GM21717 (cell line): ENCODE measurements around the gene EHD2.
"Not testable (repeated sequence)": the region's sequence is repeated elsewhere in the genome, so short reads cannot be mapped to it uniquely, and the experiment has no call there.

Source experiments
- ATAC-seq: cut with Tn5 transposase; IDR thresholded peaks from one replicate; pipeline ENCODE4 v1.9.1; 2021; ENCODE audit warnings: mild to moderate bottlenecking, moderate library complexity; ENCODE audit not compliant: unreplicated experiment

EHD2 gene

DNA sequence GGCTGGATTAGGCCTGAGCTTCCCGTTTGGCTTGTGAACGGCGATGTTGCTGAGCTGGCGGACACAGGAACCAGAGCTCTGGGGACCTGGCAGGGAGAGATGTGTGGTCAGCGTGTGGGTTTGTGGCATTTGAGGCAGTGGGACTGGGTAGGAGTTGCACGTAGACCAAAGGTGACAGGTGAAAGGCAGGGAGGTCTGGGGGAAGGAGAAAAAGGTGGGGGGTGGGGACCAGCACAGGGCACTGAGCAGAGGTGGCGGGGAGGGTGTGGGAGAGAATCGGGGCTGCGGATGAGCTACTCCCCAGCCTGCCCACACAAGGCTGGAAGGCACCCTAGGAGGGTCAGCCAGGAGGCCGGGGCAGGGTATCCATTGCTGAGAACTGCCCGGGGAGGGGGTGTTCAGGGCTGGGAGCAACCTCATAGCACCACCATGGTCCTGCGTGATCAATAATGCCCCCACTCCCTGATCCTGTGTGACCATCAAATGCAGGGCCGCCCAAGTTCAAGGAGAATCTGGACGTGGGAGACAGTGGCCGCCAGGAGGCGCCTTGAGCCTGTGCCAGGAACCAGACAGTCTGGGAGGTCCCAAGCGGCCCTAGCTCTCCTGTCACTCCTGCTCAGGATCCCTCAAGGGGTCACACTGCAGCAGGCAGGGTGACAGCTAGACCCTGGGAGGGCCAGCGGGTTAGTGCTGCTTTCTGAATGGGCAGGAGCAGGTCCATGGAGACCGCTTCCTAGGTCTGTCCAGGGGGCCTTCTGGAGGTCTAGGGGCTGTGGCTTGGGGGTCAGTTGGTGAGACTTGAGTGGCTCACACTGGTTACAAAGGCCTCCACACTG, 52.5 kb downstream of the EHD2 start:
- ATAC-seq = no peak

DNA sequence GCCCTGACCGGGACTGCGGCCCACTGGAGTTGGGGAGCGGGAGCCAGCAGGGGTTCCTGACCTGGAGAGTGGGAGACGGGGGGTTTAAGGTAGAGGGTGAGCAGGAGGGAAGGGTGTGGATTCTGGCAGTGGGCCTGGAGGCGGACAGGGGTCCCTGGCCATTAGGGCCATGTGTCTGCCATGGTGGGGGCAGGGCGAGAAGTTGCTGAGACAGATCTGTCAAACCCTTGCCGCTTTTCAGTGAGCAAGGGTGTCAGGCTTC, 53.1 kb downstream of the EHD2 start:
- ATAC-seq = no peak

DNA sequence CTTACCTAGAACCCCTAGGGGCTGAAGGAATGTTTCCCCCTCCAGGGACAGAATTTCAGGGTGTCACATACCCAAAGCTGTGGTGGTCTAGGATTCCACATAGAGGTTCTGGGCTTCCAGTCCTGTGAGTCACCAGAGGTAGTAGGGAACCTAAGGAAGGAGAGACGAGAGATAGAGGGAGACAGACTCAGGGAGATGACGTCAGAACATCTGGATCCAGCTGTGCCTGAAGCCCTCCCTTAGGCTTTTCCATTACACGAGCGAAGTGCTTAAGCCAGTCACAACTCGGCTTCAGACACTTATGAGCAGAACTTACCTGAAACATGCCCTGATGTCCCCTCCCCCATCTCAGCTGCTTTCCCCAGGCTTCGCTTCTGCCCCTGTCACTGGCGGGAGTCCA, 53.4 kb downstream of the EHD2 start:
- ATAC-seq = no peak

DNA sequence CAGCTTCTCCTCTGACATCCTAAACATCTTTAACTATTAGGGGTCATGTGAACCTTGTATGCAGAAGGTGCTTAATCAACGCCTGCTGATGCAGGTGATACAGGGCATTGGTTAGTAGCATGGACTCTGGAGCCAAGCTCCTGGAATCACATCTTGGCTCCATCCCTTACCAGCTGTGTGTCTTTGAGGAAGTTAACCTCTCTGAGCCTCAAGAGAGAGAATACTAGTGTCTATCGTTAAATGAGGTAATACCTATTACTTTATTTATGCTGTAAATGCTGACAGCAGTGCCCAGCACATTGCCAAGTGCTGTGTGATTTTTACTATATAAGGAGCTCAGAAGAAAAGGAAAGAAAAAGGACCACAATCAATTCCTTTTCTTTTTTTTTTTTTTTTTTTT, 54.1 kb downstream of the EHD2 start:
- ATAC-seq = no peak

DNA sequence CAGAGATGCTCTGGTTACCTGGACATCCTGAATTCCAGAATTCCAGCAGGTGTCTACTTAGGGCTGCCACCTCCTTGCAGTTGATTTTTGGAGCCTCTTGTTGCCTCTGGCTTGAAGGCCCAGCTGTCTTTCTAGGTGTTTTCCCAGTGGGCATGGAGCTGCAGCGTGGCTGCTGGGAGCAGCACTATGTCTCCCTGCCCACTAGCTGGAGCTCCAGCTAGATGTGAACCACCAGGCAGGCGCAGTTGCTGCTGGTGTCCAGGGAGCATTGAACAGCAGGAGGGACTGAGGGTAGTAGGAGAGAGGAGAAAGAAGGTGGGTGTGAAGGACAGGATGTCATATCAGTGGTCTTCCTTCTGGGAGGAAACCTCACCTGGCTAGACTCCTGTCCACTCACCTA, 55.4 kb downstream of the EHD2 start:
- no peak for ATAC-seq

DNA sequence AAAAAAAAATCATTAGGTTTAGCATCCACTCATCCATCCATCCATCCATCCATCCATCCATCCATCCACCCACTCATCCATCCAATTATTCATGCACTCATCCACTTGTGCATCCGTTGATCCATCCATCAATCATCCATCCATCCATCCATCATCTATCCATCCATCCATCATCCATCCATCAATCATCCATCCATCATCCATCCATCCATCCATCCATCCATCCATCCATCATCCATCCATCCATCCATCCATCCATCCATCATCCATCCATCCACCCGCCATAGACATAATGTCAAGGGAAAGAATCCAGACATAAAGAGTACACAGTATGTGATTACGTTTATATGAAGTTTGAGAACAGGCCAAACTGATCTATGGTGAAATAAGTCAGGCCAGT, 56.3 kb downstream of the EHD2 start:
- ATAC-seq = no peak

DNA sequence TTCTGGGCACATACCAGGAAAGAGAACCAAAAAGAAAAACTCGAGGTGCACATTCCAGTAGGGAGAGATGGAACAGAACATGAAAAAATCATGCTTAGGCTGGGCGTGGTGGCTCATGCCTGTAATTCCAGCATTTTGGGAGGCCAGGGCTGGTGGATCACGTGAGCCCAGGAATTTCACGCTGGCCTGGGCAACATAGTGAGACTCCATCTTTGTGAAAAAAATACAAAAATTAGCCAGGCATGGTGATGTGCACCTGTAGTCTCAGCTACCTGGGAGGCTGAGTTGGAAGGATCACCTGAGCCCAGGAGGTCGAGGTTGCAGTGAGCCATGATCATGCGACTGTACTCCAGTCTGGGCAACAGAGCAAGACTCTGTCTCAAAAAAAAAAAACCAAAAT, 58.1 kb downstream of the EHD2 start:
- not testable (repeated sequence) for ATAC-seq

DNA sequence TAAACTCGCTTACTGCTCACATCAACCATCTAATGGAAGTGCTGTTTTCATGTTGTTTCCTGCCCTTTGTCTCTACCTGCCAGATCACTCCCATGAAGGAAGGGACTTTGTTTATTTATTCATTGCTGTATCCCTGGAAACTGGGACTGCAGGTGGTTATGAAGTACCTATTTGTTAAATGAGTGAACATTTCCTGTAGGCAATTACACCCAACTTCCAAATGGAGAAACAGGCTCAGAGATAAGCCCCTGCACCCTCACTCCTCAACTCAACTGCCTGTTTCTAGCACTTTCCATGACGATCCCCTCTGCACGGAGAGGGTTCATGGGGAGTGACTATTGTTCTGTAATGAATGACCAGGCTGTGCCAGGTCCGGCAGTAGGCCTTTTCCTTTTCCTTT, 63.3 kb downstream of the EHD2 start:
- ATAC-seq = no peak

DNA sequence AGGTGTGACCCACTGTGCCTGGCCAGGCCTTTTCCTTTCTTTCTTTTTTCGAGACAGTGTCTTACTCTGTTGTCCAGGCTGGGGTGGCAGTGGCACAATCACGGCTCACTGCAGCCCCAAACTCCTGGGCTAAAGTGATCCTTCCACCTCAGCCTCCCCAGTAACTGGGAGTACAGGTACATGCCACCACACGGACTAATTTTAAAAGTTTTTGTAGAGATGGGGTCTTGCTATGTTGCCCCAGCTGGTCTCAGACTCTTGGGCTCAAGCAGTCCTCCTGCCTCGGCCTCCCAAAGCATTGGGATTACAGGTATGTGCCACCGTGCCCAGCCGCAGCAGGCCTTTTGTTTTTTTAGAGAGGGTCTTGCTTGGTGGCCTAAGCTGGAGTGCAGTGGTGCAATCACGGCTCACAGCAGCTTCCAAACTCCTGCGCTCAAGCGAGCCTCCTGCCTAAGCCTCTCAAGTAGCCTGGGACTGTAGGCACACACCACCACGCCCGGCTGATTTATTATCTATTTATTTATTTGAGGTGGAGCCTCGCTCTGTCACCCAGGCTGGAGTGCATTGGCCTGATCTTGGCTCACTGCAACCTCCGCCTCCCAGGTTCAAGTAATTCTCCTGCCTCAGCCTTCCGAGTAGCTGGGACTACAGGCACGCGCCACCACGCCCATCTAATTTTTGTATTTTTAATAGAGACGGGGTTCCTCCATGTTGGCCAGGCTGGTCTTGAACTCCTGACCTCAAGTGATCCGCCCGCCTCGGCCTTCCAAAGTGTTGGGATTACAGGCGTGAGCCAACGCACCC, 64.2 kb downstream of the EHD2 start:
- ATAC-seq = not testable (repeated sequence)

DNA sequence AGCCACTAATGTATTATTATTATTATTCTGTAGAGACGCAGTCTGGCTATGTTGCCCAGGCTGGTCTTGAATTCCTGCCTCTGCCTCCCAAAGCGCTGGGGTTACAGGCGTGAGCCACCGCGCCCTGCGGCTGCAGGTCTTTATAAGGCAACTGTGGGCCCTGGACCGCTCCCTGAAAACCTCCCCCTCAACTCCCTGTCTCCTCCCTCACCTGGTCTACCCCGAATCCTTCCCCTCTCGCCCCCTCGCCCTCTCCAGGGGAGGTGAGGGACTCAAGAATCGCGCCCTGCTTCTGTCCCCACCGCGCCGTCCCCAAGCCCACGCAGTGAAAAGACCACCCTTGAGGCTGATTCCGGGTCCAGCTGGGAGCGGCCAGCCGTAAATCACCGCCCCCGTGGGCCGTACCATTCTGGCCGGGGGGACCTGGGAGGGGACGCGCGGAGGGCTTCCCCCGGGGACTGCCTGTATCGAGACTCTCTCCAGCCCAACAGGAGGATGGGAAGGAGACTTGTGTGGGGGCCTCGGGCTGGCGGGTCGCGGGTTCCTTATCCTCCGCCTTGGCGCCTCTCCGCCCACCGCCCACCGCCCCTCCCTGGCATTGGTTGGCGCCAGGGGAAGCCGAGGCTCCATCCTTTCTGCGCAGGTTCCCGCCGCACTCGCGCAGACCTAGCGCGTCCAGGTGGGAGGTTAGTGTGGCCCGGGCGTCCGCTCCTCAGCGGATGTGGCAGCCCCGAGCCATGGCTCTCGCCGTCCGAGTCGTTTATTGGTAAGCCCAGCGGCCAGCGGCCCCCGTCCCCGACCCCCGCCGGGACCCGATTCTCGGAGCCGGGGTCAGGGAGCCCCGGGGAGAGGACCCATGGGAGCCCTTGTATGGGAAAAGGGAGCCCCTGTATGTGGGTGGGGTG, 65.1 kb downstream of the EHD2 start, which contains the start of gene SELENOW:
SELENOW (plus strand) TSS at position 655 of the 905 bp plus-strand sequence; CDS start at position 738, 83 bp downstream.
- peak; percentile 70 for ATAC-seq

DNA sequence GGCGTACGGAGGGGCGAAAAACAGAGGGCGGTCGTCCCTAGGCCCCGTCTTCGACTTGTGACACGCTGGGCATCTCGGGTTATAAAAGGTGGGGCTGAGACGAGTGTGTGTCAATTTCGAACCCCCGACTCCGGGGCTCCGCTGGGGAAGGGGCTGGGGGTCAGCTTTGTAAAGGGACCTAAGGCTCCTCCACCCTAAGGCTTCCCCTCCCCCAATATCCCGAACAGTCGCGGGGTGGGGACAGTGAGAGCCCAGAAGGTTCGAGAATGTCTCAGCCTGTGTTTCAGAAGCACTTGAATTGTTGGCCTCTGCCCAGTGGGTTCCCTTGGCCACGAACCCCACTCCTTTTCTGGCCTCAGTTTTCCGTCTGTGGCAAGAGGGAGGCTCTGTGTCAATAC, 65.7 kb downstream of the EHD2 start:
- no peak for ATAC-seq

DNA sequence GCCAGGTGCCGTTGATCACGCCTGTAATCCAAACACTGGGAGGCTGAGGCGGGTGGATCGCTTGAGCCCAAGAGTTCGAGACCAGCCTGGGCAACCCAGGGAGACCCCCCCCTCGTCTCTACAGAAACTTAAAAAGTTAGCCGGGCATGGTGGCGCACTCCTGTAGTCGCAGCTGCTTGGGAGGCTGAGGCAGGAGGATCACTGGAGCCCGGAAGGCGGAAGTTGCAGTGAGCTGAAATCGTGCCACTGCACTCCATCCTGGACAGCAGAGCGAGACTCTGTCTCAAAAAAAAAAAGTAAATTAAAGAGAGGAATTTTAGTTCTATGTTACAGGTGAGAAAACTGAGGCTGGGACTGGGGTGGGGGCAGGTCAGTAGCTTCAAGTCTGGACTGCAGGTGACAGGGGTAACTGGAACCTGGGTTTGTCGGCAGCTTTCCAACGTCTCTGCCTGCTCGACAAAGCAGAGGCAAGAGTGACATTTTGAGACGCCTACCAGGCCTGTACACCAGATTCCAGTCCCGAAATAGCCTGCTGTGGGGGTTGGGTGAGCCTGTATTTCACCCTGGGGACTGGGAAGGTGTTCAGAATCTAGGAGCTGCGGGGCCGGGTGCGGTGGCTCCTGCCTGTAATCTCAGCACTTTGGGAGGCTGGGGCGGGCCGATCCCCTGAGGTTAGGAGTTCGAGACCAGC, 66.4 kb downstream of the EHD2 start:
- no peak for ATAC-seq

DNA sequence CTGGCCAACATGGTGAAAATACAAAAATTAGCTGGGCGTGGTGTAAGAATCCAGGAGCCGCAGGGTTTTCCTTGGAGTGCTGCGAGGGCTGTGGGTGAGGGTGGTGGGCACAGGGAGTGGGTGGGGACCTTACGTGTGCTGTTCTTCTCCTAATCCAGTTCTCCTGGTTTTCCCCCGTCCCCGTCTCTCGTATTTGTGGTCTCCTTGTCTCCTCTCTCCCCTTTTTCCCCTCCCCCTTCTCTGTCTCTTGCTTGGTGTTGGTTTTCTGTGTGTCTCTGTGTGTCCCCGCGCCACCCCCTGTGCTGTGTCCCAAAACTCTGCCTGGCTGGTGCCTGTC, 67.0 kb downstream of the EHD2 start:
- no peak for ATAC-seq

DNA sequence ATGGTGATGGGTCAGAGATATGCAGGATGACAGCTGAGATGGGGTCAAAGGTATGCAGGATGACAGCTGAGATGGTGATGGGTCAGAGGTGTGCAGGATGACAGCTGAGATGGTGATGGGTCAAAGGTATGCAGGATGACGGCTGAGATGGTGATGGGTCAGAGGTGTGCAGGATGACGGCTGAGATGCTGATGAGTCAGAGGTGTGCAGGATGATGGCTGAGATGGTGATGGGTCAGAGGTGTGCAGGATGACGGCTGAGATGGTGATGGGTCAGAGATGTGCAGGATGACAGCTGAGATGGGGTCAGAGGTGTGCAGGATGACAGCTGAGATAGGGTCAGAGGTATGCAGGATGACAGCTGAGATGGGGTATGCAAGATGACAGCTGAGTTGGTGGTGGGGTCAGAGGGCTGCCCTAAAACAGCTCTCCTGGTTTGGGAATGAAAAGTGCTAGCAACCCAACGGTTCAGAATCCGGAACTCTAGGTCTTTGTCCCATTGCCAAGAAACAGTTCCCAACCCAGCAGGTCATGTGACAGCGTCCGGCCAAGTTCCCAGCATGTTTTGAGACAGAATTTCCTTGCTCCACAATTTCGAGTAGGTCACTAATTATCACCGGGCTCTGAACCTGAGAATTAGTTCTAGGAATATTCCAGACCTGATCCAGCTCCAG, 68.5 kb downstream of the EHD2 start:
- no peak for ATAC-seq

DNA sequence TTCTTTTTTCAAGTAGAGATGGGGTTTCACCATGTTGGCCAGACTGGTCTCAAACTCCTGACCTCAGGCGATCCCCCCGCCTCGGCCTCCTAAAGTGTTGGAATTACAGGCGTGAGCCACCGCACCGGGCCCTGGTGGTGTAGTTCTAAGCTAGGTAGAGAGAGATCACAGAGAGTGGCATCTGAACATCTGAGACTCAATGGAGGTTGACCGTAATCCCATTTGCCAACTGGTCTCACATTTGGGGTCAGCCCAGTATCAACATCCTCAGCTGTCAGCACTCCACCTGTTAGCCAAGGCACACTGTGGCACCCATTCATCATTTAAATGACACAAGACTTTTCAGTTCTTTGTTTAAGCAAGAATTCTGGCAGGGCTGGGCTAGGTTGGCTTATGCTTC, 73.3 kb downstream of the EHD2 start:
- ATAC-seq = no peak

DNA sequence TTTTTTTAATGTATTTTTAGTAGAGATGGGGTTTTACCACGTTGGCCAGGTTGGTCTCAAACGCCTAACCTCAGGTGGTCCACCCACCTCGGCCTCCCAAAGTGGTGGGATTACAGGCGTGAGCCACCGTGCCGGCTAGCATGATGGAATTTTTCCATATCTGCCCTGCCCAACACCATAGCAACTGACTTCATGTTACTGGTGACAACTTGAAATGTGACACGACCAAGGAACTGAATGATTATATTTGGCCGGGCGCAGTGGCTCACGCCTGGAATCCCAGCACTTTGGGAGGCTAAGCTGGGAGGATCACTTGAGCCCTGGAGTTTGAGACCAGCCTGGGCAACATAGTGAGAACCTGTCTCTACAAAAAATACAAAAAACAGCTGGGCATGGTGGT, 74.1 kb downstream of the EHD2 start:
- not testable (repeated sequence) for ATAC-seq

DNA sequence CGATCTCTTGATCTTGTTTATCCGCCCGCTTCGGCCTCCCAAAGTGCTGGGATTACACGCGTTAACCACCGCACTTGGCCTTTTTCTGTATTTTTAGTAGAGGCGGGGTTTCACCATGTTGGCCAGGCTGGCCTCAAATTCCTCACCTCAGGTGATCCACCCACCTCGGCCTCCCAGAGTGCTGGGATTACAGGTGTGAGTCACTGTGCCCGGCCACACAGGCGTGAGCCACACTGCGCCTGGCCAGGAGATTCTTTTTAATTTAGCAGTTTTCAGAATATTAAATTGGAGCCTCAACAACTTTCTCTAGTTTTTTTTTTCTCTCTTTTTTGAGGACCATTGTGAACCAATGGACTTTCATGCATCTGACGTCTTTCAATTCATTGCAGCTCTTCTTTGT, 76.6 kb downstream of the EHD2 start:
- not testable (repeated sequence) for ATAC-seq

DNA sequence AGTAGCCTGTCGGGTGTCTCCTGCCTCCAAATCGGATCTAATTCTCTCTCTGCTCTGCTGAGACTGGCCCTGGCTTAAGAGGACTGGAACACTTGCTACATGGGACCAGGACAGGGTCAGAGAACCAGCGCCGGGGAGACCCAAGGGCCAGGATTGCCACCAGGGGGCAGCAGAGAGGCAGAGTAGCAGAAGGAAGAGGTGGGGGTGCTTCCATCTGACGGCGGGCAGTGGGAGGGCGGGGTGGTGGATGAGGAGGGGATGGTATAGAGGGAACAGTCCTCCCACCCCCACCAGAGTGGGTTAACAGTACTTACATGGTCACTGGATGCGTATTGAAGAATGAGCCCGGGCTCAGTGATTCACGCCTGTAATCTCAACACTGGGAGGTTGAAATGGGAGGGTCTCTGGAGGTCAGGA, 77.2 kb downstream of the EHD2 start:
- no peak for ATAC-seq

DNA sequence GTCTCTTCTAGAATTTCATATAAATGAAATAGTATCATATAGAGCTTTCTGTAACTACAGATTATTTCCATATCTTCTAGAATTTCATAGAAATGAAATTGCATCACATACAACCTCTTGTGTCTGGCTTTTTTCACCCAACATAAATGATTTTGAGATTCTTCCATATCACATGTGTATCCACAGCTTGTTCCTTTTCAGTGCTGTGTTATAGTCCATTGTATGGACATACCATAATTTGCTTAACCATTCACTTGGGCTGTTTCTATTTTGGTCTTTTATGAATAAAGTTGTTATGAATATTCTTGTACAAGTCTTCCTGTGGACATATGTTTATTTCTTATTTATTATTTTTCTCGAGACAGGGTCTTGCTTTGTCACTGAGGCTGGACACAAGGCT, 79.4 kb downstream of the EHD2 start:
- ATAC-seq = no peak
